B cell (primary cell): ENCODE results near the gene MED13. TPM values are rescaled to one million over a fixed set of nuclear protein-coding genes. Genes with fewer than 3 reads are reported as not detected.

Experiments used
- ATAC-seq: fragments of 200-7000 bp; cut with Tn5 transposase; one replicate; pipeline ENCODE4 v1.10.0; 2021; ENCODE audit warnings: low read depth, mild to moderate bottlenecking, moderate number of reproducible peaks, moderate library complexity
- CTCF ChIA-PET: fragments of 350-600 bp; sonication (Branson Sonifier 250); formaldehyde crosslinking; loops from one replicate; lab custom pipeline; 2021; ENCODE audit warnings: antibody characterized with exemption, inconsistent platforms; lab: Charles Lee
- POLR2A ChIA-PET: fragments of 350-600 bp; sonication (Branson Sonifier 250); formaldehyde crosslinking; loops from one replicate; lab custom pipeline; 2021; ENCODE audit warnings: antibody characterized with exemption; lab: Charles Lee
- DNase-seq: peaks from one replicate; pipeline ENCODE4 v3.0.0; 2013
- H2AFZ ChIP-seq: 2 replicates; pipeline ENCODE4 v1.6.1; 2012; ENCODE audit warnings: mild to moderate bottlenecking, low read depth, low read length; ENCODE audit not compliant: insufficient read depth, poor library complexity, severe bottlenecking
- H3K27ac ChIP-seq, 2 donors: 1 replicate in 1 of 2; 2 replicates in 1 of 2; pipeline ENCODE4 v1.5.1; 2012 to 2013; ENCODE audit warnings: low read length in 2 of 2, mild to moderate bottlenecking in 2 of 2, moderate library complexity in 1 of 2
- H3K27me3 ChIP-seq, 4 experiments: fragments of 200-600 bp in 1 of 4; sonication (generic) in 1 of 4; replicated peaks in 1 of 4; 1 replicate in 2 of 4; 2 replicates in 2 of 4; pipeline versions ENCODE4 v1.6.1 to v1.7.0; 2013 to 2016; ENCODE audit warnings: low read length in 3 of 4, mild to moderate bottlenecking in 2 of 4, mixed read lengths in 1 of 4, moderate library complexity in 1 of 4; ENCODE audit not compliant: insufficient read depth in 4 of 4, control insufficient read depth in 3 of 4; ENCODE audit errors: control extremely low read depth in 1 of 4
- H3K36me3 ChIP-seq, 2 experiments: replicated peaks in 1 of 2; 1 replicate in 1 of 2; 2 replicates in 1 of 2; pipeline versions ENCODE4 v1.6.1 to v1.7.1; 2013; ENCODE audit warnings: low read length in 1 of 2; ENCODE audit not compliant: insufficient read depth in 2 of 2, control insufficient read depth in 1 of 2; ENCODE audit errors: control extremely low read depth in 1 of 2, extremely low read depth in 1 of 2
- H3K4me1 ChIP-seq, 2 donors: fragments of 200-600 bp in 1 of 2; sonication (generic) in 1 of 2; 1 replicate in 1 of 2; 2 replicates in 1 of 2; pipeline versions ENCODE4 v1.5.1 to v1.6.1; 2013 to 2017; ENCODE audit warnings: low read length in 2 of 2; ENCODE audit not compliant: control insufficient read depth in 2 of 2, insufficient read depth in 2 of 2
- H3K4me2 ChIP-seq: replicated peaks from 2 replicates; pipeline ENCODE3; 2012; ENCODE audit warnings: mild to moderate bottlenecking, low read depth, low read length; ENCODE audit not compliant: poor library complexity, severe bottlenecking
- H3K4me3 ChIP-seq, 5 experiments: fragments of 200-600 bp in 1 of 5; sonication (generic) in 1 of 5; 1 replicate in 3 of 5; 2 replicates in 2 of 5; pipeline versions ENCODE4 v1.5.1 to v1.7.0; 2011 to 2016; ENCODE audit warnings: low read length in 4 of 5, mild to moderate bottlenecking in 4 of 5, low read depth in 2 of 5, control low read depth in 1 of 5, moderate library complexity in 1 of 5; ENCODE audit not compliant: insufficient read depth in 1 of 5; ENCODE audit errors: control extremely low read depth in 1 of 5, extremely low read depth in 1 of 5
- H3K79me2 ChIP-seq: fragments of 200-600 bp; sonication (generic); one replicate; pipeline ENCODE4 v1.6.0; 2016; ENCODE audit warnings: low read length; ENCODE audit not compliant: control insufficient read depth, insufficient read depth
- H3K9ac ChIP-seq: fragments of 200-600 bp; sonication (generic); 2 replicates; pipeline ENCODE4 v1.6.1; 2017; ENCODE audit warnings: mild to moderate bottlenecking, low read length, moderate library complexity
- H3K9me3 ChIP-seq, 3 donors: one replicate each; pipeline versions ENCODE4 v1.6.1 to v1.7.1; 2013; ENCODE audit warnings: low read length in 2 of 3; ENCODE audit not compliant: control insufficient read depth in 2 of 3, insufficient read depth in 1 of 3; ENCODE audit errors: control extremely low read depth in 1 of 3
- H4K20me1 ChIP-seq: 2 replicates; pipeline ENCODE4 v1.6.0; 2012; ENCODE audit warnings: mild to moderate bottlenecking, low read length; ENCODE audit not compliant: insufficient read depth, control insufficient read depth, poor library complexity, severe bottlenecking
- H3K27ac Mint-ChIP-seq: one replicate; pipeline ENCODE4 v1.8.0; 2021; ENCODE audit warnings: mixed read lengths
- H3K27me3 Mint-ChIP-seq: one replicate; pipeline ENCODE4 v1.8.0; 2021; ENCODE audit warnings: mixed read lengths
- H3K4me1 Mint-ChIP-seq: one replicate; pipeline ENCODE4 v1.8.0; 2021; ENCODE audit warnings: mixed read lengths
- H3K4me3 Mint-ChIP-seq: one replicate; pipeline ENCODE4 v1.8.0; 2021; ENCODE audit warnings: mixed read lengths
- H3K9me3 Mint-ChIP-seq: one replicate; pipeline ENCODE4 v1.8.0; 2022; ENCODE audit warnings: mixed read lengths; ENCODE audit not compliant: insufficient read depth
- EZH2 ChIP-seq: IDR thresholded peaks from 2 replicates; pipeline ENCODE4 v1.6.1; 2012; ENCODE audit warnings: borderline replicate concordance, low read depth, mild to moderate bottlenecking, moderate library complexity, low read length; ENCODE audit not compliant: insufficient read depth, poor library complexity, severe bottlenecking
- WGBS: methylation state at CpG from one replicate; pipeline ENCODE4 v1.1.5; 2013; ENCODE audit warnings: missing lambda C conversion rate; ENCODE audit not compliant: insufficient coverage; 5-methylcytosine and 5-hydroxymethylcytosine counted together
- intact Hi-C: fragments of 100-400 bp; cut with micrococcal nuclease; formaldehyde crosslinking; loops from one replicate; pipeline ENCODE4 v1.10.0; 2022
- polyA plus RNA-seq: library from polyadenylated mRNA; depleted of rRNA; stranded (reverse); fragments of >200 nt; gene quantifications from 2 replicates; pipeline ENCODE4 v1.2.3, GENCODE V29; 2012
- total RNA-seq, 2 donors: library from RNA; stranded (reverse); fragments of 120-200 nt in 1 of 2; gene quantifications; 1 replicate in 1 of 2; 2 replicates in 1 of 2; pipeline versions ENCODE4 v1.2.3 to v1.2.4, GENCODE V29; 2013 to 2022
- TF ChIP-seq, protein P1 (sequence below): fragments of 200-600 bp; IDR thresholded peaks from one replicate; pipeline ENCODE4 v1.8.0; 2022; ENCODE audit warnings: antibody characterized with exemption, mild to moderate bottlenecking

Gene MED13
- total and polyA plus RNA-seq, 2 donors (not counting 1 experiment from before 2014, with no cell fraction given): 17.3 to 120 TPM

DNA sequence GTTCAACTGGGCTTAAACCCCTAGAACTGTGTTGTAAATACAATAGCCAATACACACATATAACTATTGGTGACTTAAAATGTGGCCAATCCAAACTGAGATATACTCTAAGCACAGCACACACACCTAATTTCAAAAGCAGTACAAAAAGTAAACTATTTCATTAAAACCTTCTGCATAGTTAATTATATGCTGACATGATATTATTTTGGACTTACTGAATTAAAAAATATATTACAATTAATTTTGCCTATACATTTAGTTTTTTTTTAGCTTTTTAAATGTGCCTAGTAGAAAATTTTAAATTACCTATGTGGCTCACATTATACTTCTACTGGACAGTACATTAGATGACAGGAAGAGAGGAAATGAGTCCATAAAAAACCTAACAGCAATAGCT, 21.5 kb downstream of the MED13 start:
- CTCF ChIA-PET: no interaction called here

DNA sequence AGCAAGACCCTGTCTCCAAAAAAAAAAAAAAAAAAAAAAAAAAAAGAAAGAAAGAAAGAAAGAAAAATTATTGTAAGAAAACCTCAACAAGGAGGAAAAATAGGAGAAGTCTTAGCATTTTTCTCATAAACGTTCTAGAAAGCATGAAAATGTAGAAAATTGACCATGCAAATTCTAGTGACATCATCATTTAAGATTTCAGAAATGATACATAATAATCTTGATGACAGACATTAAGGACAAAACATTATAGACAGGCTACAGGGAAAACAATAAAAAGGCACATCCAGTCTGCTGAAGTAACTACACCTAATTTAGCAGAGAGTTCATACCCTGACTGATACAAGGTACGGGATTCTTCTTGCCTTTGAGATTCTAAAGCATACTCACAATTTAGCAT, 21.9 kb downstream of the MED13 start:
- DNase-seq: no peak
- Histone ChIP-seq H3K36me3 (peaks cover 15 to 60% of the 10 kb centered on the region in 2 experiments), H3K4me1 (peaks cover 0 to 5% of the 10 kb centered on the region in 2 donors), H3K79me2 (peaks cover 80% of the 10 kb centered on the region), H3K9ac (no peak overlapping the region), H3K27ac (no peak overlapping the region), H3K27me3 (no peaks in the 10 kb centered on the region), H2AFZ (no peak overlapping the region), H3K9me3 (no peaks in the 10 kb centered on the region), H3K4me3 (no peak overlapping the region), H3K4me2 (no peak overlapping the region), H4K20me1 (peaks cover 48% of the 10 kb centered on the region)
- no peaks in the 10 kb centered on the region for H3K27me3 Mint-ChIP-seq
- no CpG with 5 or more reads among the region's 2 CpGs for WGBS
- no peak overlapping the region for H3K27ac Mint-ChIP-seq
- no peak for ATAC-seq
- TF ChIP-seq EZH2: no peak
- TF ChIP-seq, protein P1, sequence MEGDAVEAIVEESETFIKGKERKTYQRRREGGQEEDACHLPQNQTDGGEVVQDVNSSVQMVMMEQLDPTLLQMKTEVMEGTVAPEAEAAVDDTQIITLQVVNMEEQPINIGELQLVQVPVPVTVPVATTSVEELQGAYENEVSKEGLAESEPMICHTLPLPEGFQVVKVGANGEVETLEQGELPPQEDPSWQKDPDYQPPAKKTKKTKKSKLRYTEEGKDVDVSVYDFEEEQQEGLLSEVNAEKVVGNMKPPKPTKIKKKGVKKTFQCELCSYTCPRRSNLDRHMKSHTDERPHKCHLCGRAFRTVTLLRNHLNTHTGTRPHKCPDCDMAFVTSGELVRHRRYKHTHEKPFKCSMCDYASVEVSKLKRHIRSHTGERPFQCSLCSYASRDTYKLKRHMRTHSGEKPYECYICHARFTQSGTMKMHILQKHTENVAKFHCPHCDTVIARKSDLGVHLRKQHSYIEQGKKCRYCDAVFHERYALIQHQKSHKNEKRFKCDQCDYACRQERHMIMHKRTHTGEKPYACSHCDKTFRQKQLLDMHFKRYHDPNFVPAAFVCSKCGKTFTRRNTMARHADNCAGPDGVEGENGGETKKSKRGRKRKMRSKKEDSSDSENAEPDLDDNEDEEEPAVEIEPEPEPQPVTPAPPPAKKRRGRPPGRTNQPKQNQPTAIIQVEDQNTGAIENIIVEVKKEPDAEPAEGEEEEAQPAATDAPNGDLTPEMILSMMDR: no peak
- ChIA-PET POLR2A (no interaction called here), CTCF (no interaction called here)
- H3K4me1 Mint-ChIP-seq: peaks cover 36% of the 10 kb centered on the region
- no peaks in the 10 kb centered on the region for H3K9me3 Mint-ChIP-seq
- intact Hi-C loops: loop anchor here (10.0 kb wide), 1 partner anchor 62 kb away; no protein-coding TSS in a partner anchor
- no peak overlapping the region for H3K4me3 Mint-ChIP-seq

More for the DNA sequence above, 21.5 kb downstream of the MED13 start:
- Histone ChIP-seq H3K27ac (peak overlapping the region in 1 of 2 donors; percentile 7), H3K4me3 (no peak overlapping the region), H3K9ac (no peak overlapping the region), H2AFZ (no peak overlapping the region), H4K20me1 (peaks cover 52% of the 10 kb centered on the region), H3K27me3 (no peaks in the 10 kb centered on the region), H3K4me2 (no peak overlapping the region), H3K9me3 (no peaks in the 10 kb centered on the region), H3K36me3 (peaks cover 15 to 64% of the 10 kb centered on the region in 2 experiments), H3K79me2 (peaks cover 82% of the 10 kb centered on the region), H3K4me1 (peaks cover 0 to 5% of the 10 kb centered on the region in 2 donors)
- TF ChIP-seq, protein P1: no peak
- no peak for TF ChIP-seq EZH2
- ATAC-seq (no peak), DNase-seq (no peak)
- intact Hi-C loops: loop anchor here (10.0 kb wide), 1 partner anchor 61 kb away; no protein-coding TSS in a partner anchor
- H3K4me3 Mint-ChIP-seq: no peak overlapping the region
- no peaks in the 10 kb centered on the region for H3K27me3 Mint-ChIP-seq
- POLR2A ChIA-PET: no interaction called here
- H3K27ac Mint-ChIP-seq: no peak overlapping the region
- H3K9me3 Mint-ChIP-seq: no peaks in the 10 kb centered on the region
- peaks cover 37% of the 10 kb centered on the region for H3K4me1 Mint-ChIP-seq
